ENCODE measurements around the gene HIRIP3. TPM values are rescaled to one million over a fixed set of nuclear protein-coding genes. Genes with fewer than 3 reads are reported as not detected.
"Not testable (repeated sequence)": the region's sequence is repeated elsewhere in the genome, so short reads cannot be mapped to it uniquely, and the experiment has no call there.

HIRIP3 gene
- total RNA-seq, 3 donors from 2014 or later, result 10.5 to 18.2 (median 15.5) TPM

- intact Hi-C loops (cut with DNase I; ENCODE audit: low total_unique reads), result loop anchor here (10.0 kb wide), 2 partner anchors 152 to 322 kb away; partner anchors contain the start of gene CDIPT
- TF ChIP-seq POLR2AphosphoS5 (IDR thresholded peaks at IDR 0.05) (no peak), POLR2A (IDR thresholded peaks at IDR 0.05) (no peak)
- no peak overlapping the region for H3K27ac ChIP-seq
- no peak for DNase-seq (ENCODE audit: low spot score in 2 of 2)
- no peaks in the 10 kb centered on the region for H3K4me1 ChIP-seq
- peaks cover 0 to 3% of the 10 kb centered on the region in 2 donors for H3K27me3 ChIP-seq
- H3K36me3 ChIP-seq, result no peaks in the 10 kb centered on the region
- no peaks in the 10 kb centered on the region for H3K9me3 ChIP-seq
- H3K4me3 ChIP-seq, result no peak overlapping the region
Observed at GRCh38 chr16:30016555-30017276, 21.3 kb upstream of the HIRIP3 start.

GRCh38 chr16:30015450-30015849 is 20.0 kb upstream of the HIRIP3 start:
- intact Hi-C loops (cut with DNase I; ENCODE audit: low total_unique reads), result loop anchor here (10.0 kb wide), 2 partner anchors 151 to 321 kb away; partner anchors contain the start of gene CDIPT

GRCh38 chr16:30012598-30012997 is 17.2 kb upstream of the HIRIP3 start:
- DNase-seq (ENCODE audit: low spot score in 2 of 2); H3K36me3 ChIP-seq; H3K4me3 ChIP-seq; H3K27ac ChIP-seq; H3K9me3 ChIP-seq: not testable (repeated sequence)
- Histone ChIP-seq H3K4me1 (peaks cover 9 to 13% of the 10 kb centered on the region in 2 donors), H3K27me3 (peaks cover 10 to 25% of the 10 kb centered on the region in 2 donors)
- intact Hi-C loops (cut with DNase I; ENCODE audit: low total_unique reads), result loop anchor here (10.0 kb wide), 2 partner anchors 148 to 318 kb away; partner anchors contain the start of gene CDIPT

More at GRCh38 chr16:30015450-30015849, 20.0 kb upstream of the HIRIP3 start:
- not testable (repeated sequence) for H3K36me3 ChIP-seq; H3K27ac ChIP-seq; DNase-seq (ENCODE audit: low spot score in 2 of 2); H3K4me3 ChIP-seq; H3K9me3 ChIP-seq
- H3K27me3 ChIP-seq, result peaks cover 6 to 14% of the 10 kb centered on the region in 2 donors
- peaks cover 7 to 10% of the 10 kb centered on the region in 2 donors for H3K4me1 ChIP-seq

- no peaks in the 10 kb centered on the region for H3K36me3 ChIP-seq
- no peak overlapping the region for H3K27ac ChIP-seq
- intact Hi-C loops (cut with DNase I; ENCODE audit: low total_unique reads), result loop anchor here (10.0 kb wide), 2 partner anchors 147 to 317 kb away; partner anchors contain the start of gene CDIPT
- peak overlapping the region in 2 of 3 donors; percentile 52 to 73 for H3K4me3 ChIP-seq
- peaks cover 10 to 25% of the 10 kb centered on the region in 2 donors for H3K27me3 ChIP-seq
- DNase-seq (ENCODE audit: low spot score in 2 of 2), result no peak
- H3K4me1 ChIP-seq, result peaks cover 9 to 13% of the 10 kb centered on the region in 2 donors
- no peak for TF ChIP-seq POLR2AphosphoS5 (IDR thresholded peaks at IDR 0.05)
- TF ChIP-seq POLR2A (IDR thresholded peaks at IDR 0.05), result no peak
- H3K9me3 ChIP-seq, result no peaks in the 10 kb centered on the region
Observed at GRCh38 chr16:30011714-30012504, 16.5 kb upstream of the HIRIP3 start.

- H3K27me3 ChIP-seq, result peaks cover 10 to 25% of the 10 kb centered on the region in 2 donors
- peaks cover 9 to 13% of the 10 kb centered on the region in 2 donors for H3K4me1 ChIP-seq
- intact Hi-C loops (cut with DNase I; ENCODE audit: low total_unique reads), result loop anchor here (10.0 kb wide), 2 partner anchors 146 to 316 kb away; partner anchors contain the start of gene CDIPT
- DNase-seq (ENCODE audit: low spot score in 2 of 2), result no peak
- peak within 1 kb of the TSS; percentile 22 to 73 (median 52) for H3K4me3 ChIP-seq
- no peak within 1 kb of the TSS for H3K27ac ChIP-seq
- TF ChIP-seq POLR2AphosphoS5 (IDR thresholded peaks at IDR 0.05), result no peak
- TF ChIP-seq POLR2A (IDR thresholded peaks at IDR 0.05), result no peak
- TF ChIP-seq CTCF (IDR thresholded peaks at IDR 0.05), result no peak
- no peaks in the 10 kb centered on the region for H3K9me3 ChIP-seq
- no peaks in the 10 kb centered on the region for H3K36me3 ChIP-seq
Observed at GRCh38 chr16:30010844-30011713, 15.7 kb upstream of the HIRIP3 start, which contains the start of gene DOC2A. DOC2A (minus strand) TSS chr16:30011027; CDS start chr16:30010222, 805 bp downstream.

GRCh38 chr16:30009990-30010843 is 14.8 kb upstream of the HIRIP3 start:
- no peak overlapping the region for H3K27ac ChIP-seq
- peaks cover 10 to 25% of the 10 kb centered on the region in 2 donors for H3K27me3 ChIP-seq
- peak overlapping the region; percentile 22 to 73 (median 52) for H3K4me3 ChIP-seq
- no peak for TF ChIP-seq CTCF (IDR thresholded peaks at IDR 0.05)
- TF ChIP-seq POLR2A (IDR thresholded peaks at IDR 0.05), result no peak
- no peak for TF ChIP-seq POLR2AphosphoS5 (IDR thresholded peaks at IDR 0.05)
- intact Hi-C loops (cut with DNase I; ENCODE audit: low total_unique reads), result loop anchor here (10.0 kb wide), 2 partner anchors 145 to 315 kb away; partner anchors contain the start of gene CDIPT
- no peaks in the 10 kb centered on the region for H3K9me3 ChIP-seq
- peaks cover 9 to 13% of the 10 kb centered on the region in 2 donors for H3K4me1 ChIP-seq
- H3K36me3 ChIP-seq, result no peaks in the 10 kb centered on the region
- no peak for DNase-seq (ENCODE audit: low spot score in 2 of 2)

Measured in breast epithelium (tissue), 4 donors.